Bone marrow (tissue), 2 donors: ENCODE data around the gene PHC2.

Source experiments
- DNase-seq, 2 donors: peaks; one replicate each; lab custom pipeline; 2025; lab: John Stamatoyannopoulos, UW

Gene PHC2

DNA sequence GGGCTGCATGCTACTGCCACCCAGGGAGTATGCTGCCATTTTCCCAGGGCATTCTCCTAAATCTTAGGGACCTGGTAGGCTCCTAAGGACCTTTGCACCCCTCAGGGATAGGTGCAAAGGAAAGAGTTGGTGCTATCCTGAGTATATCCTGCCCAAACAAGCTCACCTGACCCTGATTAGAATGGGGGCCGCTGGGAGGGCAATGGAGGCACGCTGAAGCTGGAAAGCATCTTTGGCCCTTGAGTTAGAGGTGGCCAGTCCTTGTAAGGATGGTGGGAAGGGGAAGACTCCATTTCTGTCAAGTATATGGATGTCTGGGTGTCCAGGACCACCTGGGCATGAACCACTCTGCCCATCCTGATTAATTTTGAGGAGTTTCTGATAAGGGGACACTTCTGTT lies 61.1 kb downstream of the PHC2 start:
- no peak for DNase-seq

DNA sequence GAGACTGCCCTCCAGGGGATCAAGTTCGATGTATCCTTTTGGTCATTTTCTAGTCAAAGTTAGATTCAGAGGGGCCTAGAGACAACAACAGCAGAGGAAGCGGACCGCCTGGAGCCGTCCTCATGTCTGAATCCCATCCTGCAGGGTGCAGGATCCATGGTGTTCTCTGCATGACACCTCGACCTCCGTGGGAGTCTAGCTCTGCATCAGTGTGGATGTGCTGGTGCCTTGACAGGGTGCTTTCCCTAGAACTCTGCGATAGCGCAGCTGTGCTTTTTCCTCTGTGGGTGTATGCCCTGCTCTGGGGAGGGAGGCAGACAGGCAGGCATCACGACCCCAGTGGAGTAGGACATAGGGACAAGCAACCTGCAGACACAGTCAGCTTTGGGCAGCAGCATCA lies 61.8 kb downstream of the PHC2 start:
- no peak for DNase-seq

DNA sequence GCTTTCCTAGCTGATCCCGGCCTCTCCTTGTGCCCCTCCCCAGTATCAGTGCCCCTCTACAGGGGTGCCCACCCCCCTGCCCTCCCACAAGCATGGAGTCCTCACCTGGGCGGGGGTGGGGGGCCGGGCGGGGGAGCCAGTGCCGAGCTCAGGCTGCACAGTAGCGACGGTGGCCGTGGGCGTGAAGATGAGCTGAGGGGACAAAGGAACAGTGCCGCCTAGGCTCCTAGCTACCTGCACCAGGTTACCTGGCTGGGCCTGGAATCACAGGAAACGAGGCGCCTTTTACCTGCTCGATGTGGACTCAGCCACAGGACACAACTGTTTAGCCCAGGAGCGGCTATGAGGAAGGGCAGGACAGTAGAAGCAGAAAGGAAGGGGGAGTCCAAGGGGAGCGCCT lies 62.5 kb downstream of the PHC2 start:
- no peak for DNase-seq

DNA sequence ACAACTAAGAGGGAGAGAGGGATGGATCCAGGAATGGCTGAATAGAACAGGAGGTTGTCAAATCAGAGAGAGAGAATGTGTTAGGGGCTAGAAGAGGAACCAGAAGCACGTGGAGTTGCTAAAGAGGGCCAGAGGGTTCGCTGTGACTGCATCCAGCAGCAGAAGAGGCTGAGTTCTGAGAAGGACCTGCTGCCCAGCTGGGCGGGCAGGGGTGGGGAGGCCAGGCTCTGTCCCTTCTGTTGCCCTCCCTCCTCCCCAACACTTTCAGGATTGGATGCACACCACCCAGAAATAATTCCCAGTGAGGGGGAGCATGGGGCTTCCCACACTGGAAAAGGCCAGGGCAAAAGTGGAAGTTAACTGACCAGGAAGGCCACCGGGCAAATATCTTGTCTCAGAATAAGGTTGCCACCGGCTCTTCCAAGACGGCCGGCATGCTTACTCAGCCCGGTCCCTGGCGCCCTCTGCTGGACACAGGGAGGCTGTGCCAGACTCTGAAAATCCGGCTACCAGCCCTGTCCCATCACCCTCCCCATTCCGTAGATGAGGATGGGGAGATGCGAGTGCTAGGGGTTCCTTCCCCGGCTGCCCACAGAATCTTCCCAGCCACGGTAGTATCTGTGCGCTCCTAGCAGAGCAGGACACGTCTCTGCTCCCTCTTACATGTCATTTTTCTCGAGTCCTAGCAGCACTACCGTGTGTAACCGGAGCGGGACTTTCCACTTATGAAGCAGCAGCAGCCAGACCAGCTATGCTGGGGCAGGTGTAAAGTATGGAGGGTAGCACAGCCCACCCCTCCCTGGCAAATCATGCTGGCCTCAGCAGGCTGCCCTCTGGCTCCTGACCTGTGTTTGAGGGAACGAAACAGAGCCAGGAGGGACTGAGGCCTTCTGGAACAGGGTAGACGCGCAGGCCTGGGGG lies 63.1 kb downstream of the PHC2 start:
- peak; percentile 33 to 62 for DNase-seq

DNA sequence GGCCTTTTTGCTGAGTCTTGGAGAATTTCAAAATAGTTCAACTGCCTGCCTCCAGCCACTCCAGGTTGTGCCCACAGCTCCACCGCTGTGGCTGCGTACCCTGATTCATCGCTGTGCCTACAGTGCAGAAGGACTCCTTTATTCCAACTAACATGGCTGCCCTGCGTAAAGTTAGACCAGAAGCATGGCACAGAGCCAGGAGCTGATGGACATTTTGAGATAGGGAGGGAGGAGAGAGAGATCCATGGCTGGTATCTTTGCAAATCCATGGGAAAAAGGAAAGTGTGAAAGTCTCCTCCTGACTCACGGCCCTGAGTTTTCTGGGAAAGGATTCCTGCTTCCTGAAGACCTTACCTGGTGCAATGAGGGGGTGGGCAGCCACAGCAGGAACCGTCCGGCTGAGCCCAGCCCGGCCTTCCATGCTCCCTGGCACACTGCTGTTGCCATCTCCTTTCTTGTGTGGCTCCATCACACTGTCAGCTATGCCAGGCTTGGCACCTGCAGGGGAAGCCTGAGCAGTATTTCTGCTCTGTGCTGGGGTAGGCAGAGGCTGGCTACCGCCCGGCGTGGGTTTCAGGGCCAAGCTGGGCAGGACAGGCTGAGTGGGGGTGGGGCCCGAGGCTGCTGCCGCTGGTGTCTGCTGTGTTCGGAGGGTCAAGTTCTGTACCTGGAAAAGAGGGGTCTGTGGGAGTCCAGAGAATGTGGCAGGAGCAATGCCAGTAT lies 64.0 kb downstream of the PHC2 start:
- no peak for DNase-seq

DNA sequence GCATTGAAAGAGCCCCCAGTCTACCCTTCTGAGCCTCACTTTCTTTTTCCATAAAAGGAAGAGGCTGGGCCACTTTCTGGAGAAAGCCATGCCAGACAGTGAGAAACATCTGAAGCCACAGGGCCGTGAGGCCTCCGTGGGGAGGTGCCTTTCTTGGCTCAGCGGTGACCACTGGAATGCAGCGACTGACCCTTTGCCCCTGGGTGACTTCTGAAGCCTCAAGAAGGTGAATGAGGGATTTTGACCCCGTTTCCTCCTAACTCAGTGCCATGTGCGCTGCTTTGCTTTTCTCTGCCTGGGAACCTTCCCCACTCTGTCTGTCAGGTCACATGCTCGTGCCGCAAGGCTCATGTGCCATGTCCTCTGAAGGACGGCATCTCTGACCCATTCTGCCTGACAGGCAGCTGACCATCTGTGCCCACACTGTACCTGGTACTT lies 65.3 kb downstream of the PHC2 start:
- DNase-seq, result no peak

DNA sequence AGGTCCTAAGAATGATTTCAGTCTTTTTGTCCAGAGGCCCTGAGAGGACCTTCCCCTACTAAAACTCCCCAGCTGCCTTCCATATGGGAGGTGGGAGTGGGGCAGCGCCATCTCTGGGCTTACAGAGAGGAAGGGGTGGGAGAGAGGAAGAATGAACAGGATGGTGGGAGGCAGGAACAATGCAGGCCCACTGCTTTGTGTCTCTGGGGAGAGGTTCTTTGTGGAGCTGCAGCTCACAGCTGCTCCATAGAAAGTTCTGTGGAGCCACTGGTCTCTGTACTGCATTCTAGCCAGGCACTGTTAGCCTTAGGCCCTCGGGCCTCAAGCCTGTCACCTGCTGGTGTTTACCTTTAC lies 66.4 kb downstream of the PHC2 start:
- DNase-seq, result no peak

DNA sequence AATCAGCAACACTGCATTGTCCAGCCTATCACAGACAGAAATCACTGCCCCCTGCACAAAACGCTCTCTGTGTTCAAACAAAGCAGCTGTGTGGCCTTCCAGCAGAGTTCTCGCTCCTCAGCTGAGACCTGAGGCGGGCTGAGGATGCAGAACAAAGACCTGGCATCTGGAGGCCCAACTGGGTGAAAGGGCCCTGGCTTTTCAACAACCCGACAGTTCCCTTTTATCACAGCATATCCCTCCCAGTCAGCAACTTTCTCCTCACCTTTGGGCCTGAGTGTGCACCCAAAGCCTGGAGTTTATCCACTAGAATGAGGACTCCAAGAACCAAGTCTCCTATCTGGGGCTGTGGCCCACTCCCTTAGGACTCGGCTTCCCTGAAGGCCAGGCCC lies 67.4 kb downstream of the PHC2 start:
- no peak for DNase-seq

DNA sequence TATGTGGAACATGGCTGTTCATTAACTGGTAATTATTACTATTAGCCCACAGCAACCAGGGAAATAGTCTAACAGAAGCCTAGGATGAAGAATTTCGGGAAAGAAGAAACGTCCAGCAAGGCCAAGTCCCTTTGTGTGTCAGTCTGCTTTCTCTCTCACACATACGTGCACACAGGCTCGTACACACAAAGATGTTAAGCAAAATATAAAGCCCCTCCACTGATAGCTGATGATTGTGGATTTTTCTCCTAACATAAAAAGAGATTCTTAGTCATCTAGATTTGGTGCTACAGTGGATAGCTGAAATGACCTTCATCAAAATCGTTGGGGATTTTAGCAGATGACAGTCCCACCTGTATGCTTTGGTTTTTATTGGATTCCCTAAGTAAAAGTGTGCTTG lies 67.9 kb downstream of the PHC2 start:
- DNase-seq, result no peak

DNA sequence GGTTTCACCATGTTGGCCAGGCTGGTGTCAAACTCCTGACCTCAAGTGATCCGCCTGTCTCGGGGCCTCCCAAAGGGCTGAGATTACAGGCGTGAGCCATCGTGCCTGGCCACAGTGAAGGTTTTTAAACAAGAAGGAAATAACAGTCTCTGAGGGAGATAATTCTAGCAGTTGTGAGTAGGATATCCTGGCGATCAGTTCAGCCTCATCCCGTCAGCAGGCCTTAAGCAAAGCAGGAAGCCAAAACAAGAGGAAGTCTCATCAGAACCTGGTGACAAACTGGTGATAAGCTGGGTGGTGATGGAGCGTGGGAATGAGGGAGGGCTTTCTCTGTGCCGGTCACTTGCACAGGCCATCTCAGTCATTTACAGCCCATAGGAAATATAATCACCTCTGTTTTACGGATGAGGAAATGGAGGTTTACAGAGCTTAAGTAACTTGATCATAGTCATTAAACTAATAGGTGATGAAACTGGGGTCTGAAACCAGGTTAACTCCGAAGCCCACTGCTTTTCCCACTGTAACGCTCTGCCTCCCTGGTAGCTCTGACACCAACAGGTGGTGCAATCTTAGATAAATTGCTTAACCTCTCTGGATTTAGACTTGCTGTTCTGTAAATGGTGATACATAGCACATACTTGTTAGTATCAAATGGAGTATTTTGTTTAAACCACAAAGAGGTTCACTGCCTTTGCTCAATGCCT lies 69.2 kb downstream of the PHC2 start:
- DNase-seq, result peak in 1 of 2 donors; percentile 83

DNA sequence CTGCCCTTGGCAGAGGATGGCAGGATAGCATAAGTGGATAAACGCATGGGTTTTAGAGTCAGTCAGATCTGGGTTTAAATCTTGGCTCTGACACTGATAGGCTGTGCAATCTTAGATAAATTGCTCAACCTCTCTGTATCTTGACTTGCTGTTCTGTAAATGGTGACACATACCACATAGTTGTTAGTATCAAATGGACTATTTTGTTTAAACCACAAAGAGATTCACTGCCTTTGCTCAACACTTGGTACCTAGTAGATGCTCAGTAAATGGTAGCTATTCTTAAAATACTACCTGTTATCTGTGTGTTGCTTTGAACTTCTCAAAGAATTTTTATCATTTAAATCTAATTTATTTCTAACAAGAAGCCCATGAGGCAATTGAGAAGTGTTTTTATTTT lies 70.5 kb downstream of the PHC2 start:
- DNase-seq, result no peak

DNA sequence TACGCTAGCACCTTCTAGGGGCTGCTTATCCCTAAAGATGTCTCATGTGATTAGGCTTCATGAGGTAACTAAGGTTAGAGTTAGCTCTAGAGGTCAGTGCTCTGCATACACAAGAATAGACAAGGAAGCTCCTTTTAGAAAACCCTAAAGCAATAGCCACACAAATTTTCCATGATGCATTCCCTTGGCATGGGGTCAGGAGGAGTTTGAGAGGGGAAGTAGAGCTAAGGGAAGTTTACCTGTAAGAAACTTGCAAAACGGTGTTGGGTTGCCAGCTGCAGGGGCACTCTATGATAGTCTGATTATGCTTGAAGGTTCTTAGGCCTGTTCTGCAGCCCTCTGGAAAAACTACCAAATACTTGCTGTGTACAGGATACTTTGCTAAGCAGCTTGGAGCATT lies 71.0 kb downstream of the PHC2 start:
- no peak for DNase-seq

DNA sequence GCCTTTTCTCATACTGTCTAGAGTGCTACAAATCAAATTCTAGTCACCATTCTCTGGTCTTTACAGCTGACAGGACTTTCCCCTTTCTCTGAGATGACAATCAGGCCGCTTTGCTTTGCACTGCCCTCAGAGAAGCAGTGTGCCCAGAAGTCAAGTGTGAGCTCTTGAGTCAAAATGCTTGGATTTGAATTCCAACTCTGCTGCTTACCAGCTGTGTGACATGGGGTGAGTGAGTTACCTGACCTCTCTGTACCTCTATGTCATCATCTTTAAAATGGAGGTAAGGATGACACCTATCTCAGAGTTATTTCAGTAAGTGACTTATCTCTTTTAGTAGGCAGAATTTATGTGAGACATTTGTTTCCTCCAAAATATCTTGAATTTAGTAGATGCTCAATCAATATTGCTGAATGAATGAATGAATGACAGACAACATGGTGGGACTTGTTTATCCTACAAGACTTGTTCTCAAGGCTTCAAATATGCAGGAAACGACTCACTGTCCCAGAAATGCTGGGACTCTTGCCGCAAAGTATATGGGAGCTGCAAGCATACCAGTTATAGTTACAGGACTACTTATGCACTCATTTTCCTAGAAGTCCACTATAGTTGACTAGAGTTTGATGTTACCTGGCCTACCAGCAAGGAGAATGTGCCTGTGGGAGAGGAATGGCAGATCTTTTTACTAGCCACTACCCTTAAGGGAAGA lies 71.9 kb downstream of the PHC2 start:
- DNase-seq, result no peak

DNA sequence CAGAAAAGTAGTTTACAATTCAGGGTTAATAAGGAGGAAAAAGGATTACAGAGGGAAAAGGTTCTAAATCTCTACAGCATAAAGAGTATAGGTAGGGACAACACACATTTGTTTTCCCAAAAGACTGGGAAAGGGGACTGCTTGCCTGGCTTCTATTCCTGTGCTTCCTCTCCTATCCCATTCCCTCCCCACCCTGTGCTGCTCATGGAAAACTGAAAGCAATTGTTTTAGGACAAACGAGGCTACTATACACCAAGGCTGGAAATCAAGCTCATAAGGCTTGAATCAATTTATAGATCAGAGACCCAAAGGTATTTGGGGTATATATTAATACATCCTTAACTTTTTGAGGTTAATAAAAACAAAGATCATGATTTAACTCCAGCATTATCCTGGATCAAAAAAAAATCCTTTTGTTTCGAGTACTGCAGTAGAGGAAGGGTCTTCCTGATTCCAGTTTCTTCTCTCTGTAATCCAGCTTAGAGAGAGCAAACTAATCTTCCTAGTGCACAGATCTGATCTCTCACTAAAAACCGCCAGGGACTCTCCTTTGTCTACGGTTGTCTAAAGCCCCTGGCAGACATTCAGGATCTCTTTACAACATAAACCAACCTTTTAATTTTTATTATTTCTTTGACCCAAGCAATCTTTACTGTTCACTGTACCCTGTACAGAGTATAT lies 72.6 kb downstream of the PHC2 start:
- no peak for DNase-seq

DNA sequence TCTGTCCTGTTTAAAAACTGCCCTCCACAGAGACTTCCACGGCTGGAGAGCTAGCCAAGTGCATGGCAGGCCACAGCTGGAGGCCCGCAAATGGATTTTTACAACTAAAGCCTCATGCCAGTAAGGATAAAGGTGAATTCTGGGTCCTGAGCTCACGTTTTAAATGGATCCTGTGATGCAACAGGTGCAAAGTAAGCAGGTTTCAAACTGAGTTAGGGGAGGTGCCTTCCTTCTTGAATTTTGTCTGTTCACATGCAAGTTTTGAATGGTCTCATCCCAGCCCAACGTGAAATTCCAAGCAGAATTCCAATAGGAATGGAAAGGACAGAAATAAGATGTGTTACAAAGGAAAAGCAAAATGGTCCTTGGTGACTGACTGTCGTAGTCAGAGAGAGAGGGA lies 73.8 kb downstream of the PHC2 start:
- DNase-seq, result no peak

DNA sequence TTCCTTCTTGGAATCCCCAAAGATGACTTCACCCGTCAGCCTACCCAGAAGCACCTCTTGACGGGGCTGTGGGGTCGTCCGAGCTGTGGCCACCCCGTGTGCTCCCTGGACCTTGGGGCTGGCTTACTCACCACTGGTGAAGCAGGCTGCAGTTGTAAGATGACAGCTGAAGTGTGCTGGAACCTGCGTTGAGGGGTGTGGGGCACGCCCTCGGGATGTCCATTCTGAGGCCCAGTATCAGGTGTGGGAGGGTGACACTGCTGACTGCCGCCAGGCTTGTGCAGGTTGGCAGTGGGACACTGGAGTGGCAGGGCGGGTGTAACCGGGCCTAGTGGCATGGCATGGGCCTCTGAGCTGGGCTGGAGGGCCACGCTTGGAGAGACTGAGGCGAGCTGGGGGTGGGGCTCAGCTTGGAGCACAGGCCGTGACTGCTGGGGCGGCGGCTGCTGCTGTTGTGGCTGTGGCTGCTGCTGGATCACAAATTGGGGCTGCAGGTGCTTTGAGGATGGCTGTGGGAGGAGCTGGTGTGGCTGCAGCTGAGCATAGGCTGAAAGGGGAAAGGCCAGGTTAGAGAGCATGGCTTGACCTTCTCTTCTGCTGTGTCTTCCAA lies 76.1 kb downstream of the PHC2 start:
- no peak for DNase-seq

DNA sequence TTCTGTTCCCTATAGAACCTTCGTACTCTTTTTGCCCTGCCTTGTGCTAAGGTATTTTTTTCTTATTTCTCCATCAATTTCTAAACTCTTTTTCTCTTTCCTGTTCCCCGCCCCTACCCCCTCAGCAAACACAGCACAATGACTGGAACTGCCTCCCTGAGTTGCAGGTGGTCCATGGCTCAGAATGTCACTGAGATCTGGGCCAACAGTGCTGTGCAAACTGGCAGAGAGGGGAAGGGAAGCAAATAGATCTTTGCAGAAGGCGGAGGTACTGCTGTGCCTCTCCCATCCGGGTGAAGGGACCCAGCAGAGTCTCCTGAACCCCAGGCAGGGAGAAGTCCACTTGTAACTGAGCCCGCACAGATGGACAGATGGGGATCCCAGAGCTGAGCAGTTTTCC lies 77.4 kb downstream of the PHC2 start:
- DNase-seq, result no peak

DNA sequence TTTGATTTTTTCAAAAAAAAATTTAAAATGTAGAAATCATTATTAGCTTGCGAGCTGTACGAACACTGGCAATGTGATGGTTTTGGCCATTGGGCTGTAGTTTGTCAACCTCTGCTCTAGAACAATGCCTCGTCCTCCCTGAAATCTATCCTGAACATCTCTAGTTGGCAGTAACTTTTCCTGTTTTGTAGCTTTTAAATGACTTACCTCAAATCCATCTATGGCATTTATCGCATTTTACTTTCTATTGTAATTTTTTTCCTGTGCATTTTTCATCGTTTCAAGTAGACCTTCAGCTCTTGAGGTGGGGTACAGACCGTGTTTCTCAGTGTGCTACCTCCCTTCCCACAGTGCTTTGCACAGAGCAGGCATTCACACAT lies 79.6 kb downstream of the PHC2 start:
- DNase-seq, result no peak

DNA sequence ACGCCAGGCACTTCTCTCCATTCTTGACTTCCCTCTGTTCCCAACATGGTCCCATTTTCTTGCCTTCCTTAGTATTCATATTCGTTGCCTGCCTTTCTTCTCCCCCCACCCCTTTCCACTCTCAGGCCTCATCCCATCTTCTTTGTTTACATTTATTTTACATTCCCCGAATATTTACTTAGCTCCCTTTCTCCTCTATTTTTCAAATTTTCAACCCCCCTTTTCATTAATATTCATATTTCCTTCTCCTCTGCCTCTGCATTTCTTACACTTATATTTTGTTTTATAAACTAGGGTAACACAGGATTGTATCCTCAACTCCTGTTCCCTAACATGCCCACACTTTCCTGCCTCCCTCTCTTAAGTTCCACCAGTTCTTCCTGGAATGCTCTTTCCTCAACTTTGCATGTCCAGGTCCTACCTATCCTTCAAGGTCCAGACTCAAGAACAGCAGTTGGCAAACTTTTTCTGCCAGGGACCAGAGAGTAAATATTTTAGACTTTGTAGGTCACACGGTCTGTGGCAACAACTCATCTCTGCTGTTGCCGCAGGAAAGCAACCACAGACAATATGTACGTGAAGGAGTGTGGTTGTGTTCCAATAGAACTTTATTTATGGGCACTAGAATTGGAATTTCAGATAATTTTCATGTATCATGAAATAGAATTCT lies 80.1 kb downstream of the PHC2 start:
- DNase-seq, result no peak

DNA sequence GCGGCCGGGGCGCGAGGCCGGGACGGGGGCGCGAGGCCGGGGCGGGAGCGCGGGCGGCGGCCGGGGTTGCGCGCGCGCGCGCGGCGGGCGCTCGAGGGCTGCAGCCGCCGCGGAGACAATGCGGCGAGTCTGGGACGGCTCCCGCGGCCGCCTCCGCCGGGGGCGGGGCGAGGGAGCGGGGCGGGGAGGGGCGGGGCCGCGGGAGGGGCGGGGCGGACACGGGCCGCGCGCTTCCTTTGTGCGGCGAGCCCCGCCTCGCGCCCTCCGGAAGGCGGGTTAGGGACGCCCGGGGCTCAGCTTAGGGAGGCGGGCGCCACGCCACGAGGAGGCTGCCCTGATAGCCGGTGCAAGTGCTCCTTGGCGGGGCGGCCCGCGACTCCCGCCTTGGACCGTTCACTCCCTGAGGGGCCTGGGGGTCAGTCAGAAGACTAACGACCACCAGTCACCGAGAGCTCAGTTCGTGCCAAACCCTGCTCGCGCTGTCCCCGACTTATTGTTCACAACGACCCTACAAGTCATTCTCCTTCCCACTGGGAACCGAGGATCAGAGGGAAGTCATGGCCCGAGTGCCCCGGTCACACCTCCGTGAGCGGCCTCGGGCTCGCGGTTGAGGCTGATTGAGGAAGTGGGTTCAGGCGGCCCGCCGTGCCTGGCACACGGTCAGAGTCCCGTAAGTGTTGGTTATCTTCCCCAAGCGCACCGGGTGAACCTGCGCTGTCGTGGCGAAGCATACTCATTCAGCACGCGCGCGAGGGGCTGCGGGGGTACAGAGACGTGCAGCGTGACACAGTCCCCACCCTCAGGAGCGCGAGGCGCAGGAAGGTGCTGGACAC lies 80.9 kb downstream of the PHC2 start:
- DNase-seq, result peak; percentile 51 to 75
